GM12878 (cell line): ENCODE measurements around the gene PACS2. TPM values are rescaled to one million over a fixed set of nuclear protein-coding genes. Genes with fewer than 3 reads are reported as not detected.
A peak's percentile ranks its signal among the peaks of the same experiment; 100 is the strongest.

Source experiments
- ATAC-seq: fragments of 200-7000 bp; cut with Tn5 transposase; 3 replicates; pipeline ENCODE4 v1.9.1; 2020; ENCODE audit warnings: mild to moderate bottlenecking, moderate library complexity
- BruUV-seq: library from RNA; stranded (reverse); fragments of 400-500 nt; replicated peaks from 2 replicates; lab custom pipeline; 2021; lab: Mats Ljungman, UMichigan
- CTCF ChIA-PET: fragments of 300-600 bp; sonication (Branson Sonifier 250); formaldehyde crosslinking; extraction: SDS; loops from one replicate; lab custom pipeline; 2021; ENCODE audit warnings: inconsistent platforms; lab: Yijun Ruan, JAX
- POLR2A ChIA-PET: fragments of 350-600 bp; formaldehyde crosslinking; extraction: SDS; loops from one replicate; lab custom pipeline; 2021; ENCODE audit warnings: inconsistent platforms; lab: Charles Lee
- RAD21 ChIA-PET: fragments of 300-600 bp; sonication (Branson Sonifier 250); formaldehyde crosslinking; loops from one replicate; lab custom pipeline; 2023; ENCODE audit warnings: antibody characterized with exemption; ENCODE audit not compliant: unreplicated experiment; lab: Charles Lee
- SMC1A ChIA-PET: fragments of 300-600 bp; sonication (Branson Sonifier 250); formaldehyde crosslinking; loops from one replicate; lab custom pipeline; 2023; ENCODE audit not compliant: unreplicated experiment, uncharacterized antibody; lab: Charles Lee
- DNase-seq: peaks from one replicate; pipeline ENCODE4 v3.0.0-alpha.2; 2011; ENCODE audit warnings: low read depth, low spot score
- FAIRE-seq: peaks from 3 replicates; lab custom pipeline; 2011; peaks lifted over from hg19 to GRCh38; lab: Jason Lieb, UNC
- H2AFZ ChIP-seq: 2 replicates; pipeline ENCODE4 v1.6.0; 2011; ENCODE audit warnings: low read depth, low read length, control low read depth; ENCODE audit not compliant: control insufficient read depth
- H3K27ac ChIP-seq: 2 replicates; pipeline ENCODE4 v1.5.1; 2011; ENCODE audit warnings: control low read depth; ENCODE audit not compliant: control insufficient read depth, insufficient read depth
- H3K27me3 ChIP-seq, 2 experiments: replicated peaks in 1 of 2; 2 replicates each; pipeline versions ENCODE4 v1.6.0 to v1.6.1; 2011; ENCODE audit warnings: low read length in 1 of 2; ENCODE audit not compliant: control insufficient read depth in 2 of 2, insufficient read depth in 2 of 2
- H3K36me3 ChIP-seq, 2 experiments: 2 replicates each; pipeline ENCODE4 v1.5.1; 2011; ENCODE audit warnings: low read length in 1 of 2; ENCODE audit not compliant: control insufficient read depth in 2 of 2, insufficient read depth in 2 of 2
- H3K4me1 ChIP-seq: 2 replicates; pipeline ENCODE4 v1.6.1; 2011; ENCODE audit warnings: mild to moderate bottlenecking, low read length, moderate library complexity, mixed read lengths; ENCODE audit not compliant: control insufficient read depth, insufficient read depth
- H3K4me2 ChIP-seq: 2 replicates; pipeline ENCODE4 v1.6.0; 2011; ENCODE audit warnings: control low read depth; ENCODE audit not compliant: control insufficient read depth, insufficient read depth
- H3K4me3 ChIP-seq: fragments of 200-600 bp; sonication (generic); 2 replicates; pipeline ENCODE4 v1.5.1; 2016
- H3K79me2 ChIP-seq: 2 replicates; pipeline ENCODE4 v1.6.0; 2011; ENCODE audit warnings: low read length; ENCODE audit not compliant: control insufficient read depth, insufficient read depth
- H3K9ac ChIP-seq: 2 replicates; pipeline ENCODE4 v1.8.0; 2011; ENCODE audit warnings: low read length, control low read depth, mixed read lengths; ENCODE audit not compliant: control insufficient read depth, insufficient read depth
- H3K9me3 ChIP-seq: replicated peaks from 3 replicates; pipeline ENCODE4 v1.5.1; 2011; ENCODE audit warnings: mild to moderate bottlenecking, low read length; ENCODE audit not compliant: control insufficient read depth, insufficient read depth
- H4K20me1 ChIP-seq: 2 replicates; pipeline ENCODE4 v1.6.0; 2011; ENCODE audit not compliant: control insufficient read depth, insufficient read depth
- BMI1 ChIP-seq: fragments of 450-650 bp; IDR thresholded peaks from 2 replicates; pipeline ENCODE4 v1.6.1; 2016; ENCODE audit warnings: mild to moderate bottlenecking, moderate library complexity, borderline replicate concordance
- CREM ChIP-seq: IDR thresholded peaks from 2 replicates; pipeline ENCODE4 v1.6.1; 2014; ENCODE audit warnings: antibody characterized with exemption, low read depth
- ESRRA ChIP-seq: IDR thresholded peaks from 2 replicates; pipeline ENCODE4 v1.6.1; 2012; ENCODE audit warnings: mild to moderate bottlenecking, low read length, improper control_type of control experiment
- ETV6 ChIP-seq, 2 experiments: fragments of 450-650 bp in 1 of 2; IDR thresholded peaks in 1 of 2; conservative IDR thresholded peaks in 1 of 2; 2 replicates each; pipeline ENCODE4 v1.6.1; 2014; ENCODE audit warnings: antibody characterized with exemption in 1 of 2, borderline replicate concordance in 1 of 2, low read depth in 1 of 2, mild to moderate bottlenecking in 1 of 2, moderate library complexity in 1 of 2
- HDGF ChIP-seq: fragments of 450-650 bp; IDR thresholded peaks from 2 replicates; pipeline ENCODE4 v1.6.1; 2016; ENCODE audit warnings: antibody characterized with exemption
- MXI1 ChIP-seq: fragments of 150-350 bp; IDR thresholded peaks from 2 replicates; pipeline ENCODE4 v1.6.1; 2011; ENCODE audit warnings: low read depth, mild to moderate bottlenecking, inconsistent platforms, low read length, improper control_type of control experiment
- POLR2A ChIP-seq: IDR thresholded peaks from 2 replicates; pipeline ENCODE4 v1.6.1; 2011; ENCODE audit warnings: low read depth, mild to moderate bottlenecking, low read length
- RUNX3 ChIP-seq: IDR thresholded peaks from 2 replicates; pipeline ENCODE4 v1.6.1; 2012; ENCODE audit warnings: low read length, inconsistent platforms
- SMARCA5 ChIP-seq: fragments of 450-650 bp; IDR thresholded peaks from 2 replicates; pipeline ENCODE4 v1.6.1; 2017; ENCODE audit warnings: mild to moderate bottlenecking
- TCF3 ChIP-seq: IDR thresholded peaks from 2 replicates; pipeline ENCODE4 v1.6.1; 2012; ENCODE audit warnings: low read depth, mild to moderate bottlenecking, low read length, borderline replicate concordance; ENCODE audit not compliant: insufficient read depth
- TCF7 ChIP-seq: IDR thresholded peaks from 2 replicates; pipeline ENCODE4 v1.6.1; 2014; ENCODE audit warnings: antibody characterized with exemption, borderline replicate concordance
- WGBS: methylation state at CpG from one replicate; pipeline ENCODE4 v1.1.6; 2016; ENCODE audit warnings: low lambda C conversion rate; ENCODE audit not compliant: insufficient replicate concordance, insufficient coverage; ENCODE audit errors: missing lambda C conversion rate; 5-methylcytosine and 5-hydroxymethylcytosine counted together
- in situ Hi-C: fragments of 300-500 bp; cut with MboI; formaldehyde crosslinking; loops from 9 replicates; pipeline ENCODE4 v1.14.3; 2018; ENCODE audit warnings: mixed read lengths
- intact Hi-C: fragments of 100-400 bp; cut with micrococcal nuclease; formaldehyde crosslinking; loops from one replicate; pipeline ENCODE4 v1.14.2; 2022; ENCODE audit not compliant: unreplicated experiment
- polyA plus RNA-seq, 11 experiments: library from polyadenylated mRNA; depleted of rRNA in 4 of 11; unstranded in 6 of 11; stranded (reverse) in 5 of 11; fragments of >200 nt; fragmentation: Nextera tagmentation in 4 of 11; fragmentation: Illumina TruSeq in 1 of 11; extraction: Ambion mirVana in 4 of 11; extraction: Trizol in 1 of 11; gene quantifications; 1 replicate in 1 of 11; 2 replicates in 10 of 11; pipeline versions ENCODE4 v1.2.1 to v1.2.3, GENCODE V29; 2011 to 2016; ENCODE audit warnings: inconsistent platforms in 2 of 11, missing spikeins in 2 of 11, low read depth in 1 of 11
- total RNA-seq, 4 experiments: library from RNA; depleted of rRNA in 3 of 4; stranded (reverse); fragments of >200 nt in 3 of 4; fragmentation: Illumina TruSeq in 1 of 4; extraction: Trizol in 1 of 4; gene quantifications; 2 replicates each; pipeline versions ENCODE4 v1.2.1 to v1.2.3, GENCODE V29; 2013 to 2021
- TF ChIP-seq, protein P1 (sequence below): fragments of 450-650 bp; IDR thresholded peaks from 2 replicates; pipeline ENCODE4 v1.6.1; 2017; ENCODE audit warnings: mild to moderate bottlenecking, moderate library complexity
- TF ChIP-seq, protein P2 (sequence below): fragments of 150-350 bp; IDR thresholded peaks from 2 replicates; pipeline ENCODE4 v1.6.1; 2014; ENCODE audit warnings: mild to moderate bottlenecking, low read depth, low read length

PACS2 gene
- total and polyA plus RNA-seq, 10 of the 15 experiments (the other 5 are each of a cell fraction or from before 2014, with no cell fraction given), result 0.21 to 37.3 (median 9.4) TPM

DNA sequence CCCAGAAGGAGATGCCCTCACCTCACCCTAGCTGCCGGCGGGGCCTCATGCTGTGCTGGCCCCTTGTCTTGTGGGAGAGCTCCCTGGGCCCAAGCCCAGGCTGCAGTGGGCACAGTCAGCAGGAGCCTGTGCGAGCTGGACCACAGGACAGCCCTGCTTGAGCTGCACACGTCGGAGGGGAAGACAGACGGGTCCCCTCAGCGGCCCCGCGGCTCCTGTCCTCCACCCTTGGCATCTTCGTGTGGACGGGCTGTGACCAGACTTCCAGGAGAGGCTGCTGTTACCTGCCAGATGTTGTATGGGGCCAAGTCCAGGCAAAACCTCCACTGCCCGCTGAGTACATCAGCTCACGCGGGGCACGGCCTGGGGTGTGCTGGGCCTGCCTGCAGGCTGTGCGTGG, 74.4 kb downstream of the PACS2 start:
- no TSS peak for BruUV-seq
- no peak for FAIRE-seq
- Histone ChIP-seq H3K9ac (no peak overlapping the region), H3K4me1 (no peaks in the 10 kb centered on the region), H2AFZ (no peak overlapping the region), H3K4me2 (no peak overlapping the region), H3K4me3 (no peak overlapping the region), H3K36me3 (no peaks in the 10 kb centered on the region; a peak in 1 of 4 replicates), H3K9me3 (no peaks in the 10 kb centered on the region), H3K27ac (no peak overlapping the region), H3K79me2 (no peaks in the 10 kb centered on the region), H4K20me1 (no peaks in the 10 kb centered on the region), H3K27me3 (no peaks in the 10 kb centered on the region)
- ChIA-PET RAD21 (interaction anchor here (1.6 kb wide), 1 partner anchor 92 kb away, joined by 3 read pairs; no protein-coding TSS in a partner anchor), SMC1A (no interaction called here), CTCF (interaction anchor here (1.1 to 1.3 kb wide), 2 partner anchors 18 to 101 kb away, joined by 4 read pairs; no protein-coding TSS in a partner anchor), POLR2A (no interaction called here)
- intact Hi-C loops, result no loop called here
- DNase-seq, result no peak
- WGBS, result 68% methylated on average over 16 of the region's 16 CpGs
- in situ Hi-C loops, result no loop called here
- no peak for TF ChIP-seq BMI1
- 0 out of 2 replicates have a peak, but pooled peaks have one; percentile 28 for TF ChIP-seq POLR2A
- no peak for ATAC-seq

DNA sequence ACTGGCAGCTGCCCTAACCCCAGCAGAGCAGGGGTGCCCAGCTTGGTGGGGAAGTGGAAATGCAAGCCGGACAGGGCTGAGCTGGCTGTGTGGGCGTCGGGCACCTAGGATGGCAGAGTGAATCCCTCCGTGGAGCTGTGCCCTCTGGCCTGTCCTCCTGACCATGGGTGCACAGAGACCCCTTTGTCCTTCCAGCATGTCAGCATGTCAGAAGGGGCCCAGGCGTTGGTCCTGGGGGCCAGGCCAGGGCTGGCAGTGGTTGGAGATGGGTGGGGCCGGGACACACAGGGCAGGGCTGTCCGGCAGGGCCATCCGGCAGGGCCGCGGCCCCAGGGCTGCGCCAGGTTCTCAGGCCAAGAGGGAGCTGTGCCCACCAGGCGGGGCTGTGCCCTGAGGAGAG, 75.0 kb downstream of the PACS2 start:
- H3K36me3 ChIP-seq, result no peaks in the 10 kb centered on the region; a peak in 1 of 4 replicates
- in situ Hi-C loops (no loop called here), intact Hi-C loops (no loop called here)
- no peak overlapping the region for H3K27ac ChIP-seq
- BruUV-seq, result no TSS peak
- RAD21 ChIA-PET, result interaction anchor here (1.6 kb wide), 1 partner anchor 91 kb away, joined by 3 read pairs; no protein-coding TSS in a partner anchor
- no peak overlapping the region for H2AFZ ChIP-seq
- H3K4me2 ChIP-seq, result no peak overlapping the region
- H3K4me3 ChIP-seq, result no peak overlapping the region
- no peaks in the 10 kb centered on the region for H3K4me1 ChIP-seq
- no peak overlapping the region for H3K9ac ChIP-seq
- H4K20me1 ChIP-seq, result no peaks in the 10 kb centered on the region
- no peaks in the 10 kb centered on the region for H3K27me3 ChIP-seq
- H3K9me3 ChIP-seq, result no peaks in the 10 kb centered on the region
- no peak for DNase-seq
- SMC1A ChIA-PET, result interaction anchor here (0.7 kb wide), 1 partner anchor 1182 kb away, joined by 3 read pairs; no protein-coding TSS in a partner anchor
- ATAC-seq, result no peak; the same call in 2 of the 3 replicates
- no peak for FAIRE-seq
- no peaks in the 10 kb centered on the region for H3K79me2 ChIP-seq
- WGBS, result 75% methylated on average over 10 of the region's 12 CpGs
- POLR2A ChIA-PET, result no interaction called here
- CTCF ChIA-PET, result interaction anchor here (1.1 to 1.3 kb wide), 3 partner anchors 14 to 100 kb away, joined by 3 to 4 read pairs (median 4); no protein-coding TSS in a partner anchor
- no peak for TF ChIP-seq SMARCA5
- no peak for TF ChIP-seq TCF7
- no peak for TF ChIP-seq MXI1
- TF ChIP-seq, protein P1, sequence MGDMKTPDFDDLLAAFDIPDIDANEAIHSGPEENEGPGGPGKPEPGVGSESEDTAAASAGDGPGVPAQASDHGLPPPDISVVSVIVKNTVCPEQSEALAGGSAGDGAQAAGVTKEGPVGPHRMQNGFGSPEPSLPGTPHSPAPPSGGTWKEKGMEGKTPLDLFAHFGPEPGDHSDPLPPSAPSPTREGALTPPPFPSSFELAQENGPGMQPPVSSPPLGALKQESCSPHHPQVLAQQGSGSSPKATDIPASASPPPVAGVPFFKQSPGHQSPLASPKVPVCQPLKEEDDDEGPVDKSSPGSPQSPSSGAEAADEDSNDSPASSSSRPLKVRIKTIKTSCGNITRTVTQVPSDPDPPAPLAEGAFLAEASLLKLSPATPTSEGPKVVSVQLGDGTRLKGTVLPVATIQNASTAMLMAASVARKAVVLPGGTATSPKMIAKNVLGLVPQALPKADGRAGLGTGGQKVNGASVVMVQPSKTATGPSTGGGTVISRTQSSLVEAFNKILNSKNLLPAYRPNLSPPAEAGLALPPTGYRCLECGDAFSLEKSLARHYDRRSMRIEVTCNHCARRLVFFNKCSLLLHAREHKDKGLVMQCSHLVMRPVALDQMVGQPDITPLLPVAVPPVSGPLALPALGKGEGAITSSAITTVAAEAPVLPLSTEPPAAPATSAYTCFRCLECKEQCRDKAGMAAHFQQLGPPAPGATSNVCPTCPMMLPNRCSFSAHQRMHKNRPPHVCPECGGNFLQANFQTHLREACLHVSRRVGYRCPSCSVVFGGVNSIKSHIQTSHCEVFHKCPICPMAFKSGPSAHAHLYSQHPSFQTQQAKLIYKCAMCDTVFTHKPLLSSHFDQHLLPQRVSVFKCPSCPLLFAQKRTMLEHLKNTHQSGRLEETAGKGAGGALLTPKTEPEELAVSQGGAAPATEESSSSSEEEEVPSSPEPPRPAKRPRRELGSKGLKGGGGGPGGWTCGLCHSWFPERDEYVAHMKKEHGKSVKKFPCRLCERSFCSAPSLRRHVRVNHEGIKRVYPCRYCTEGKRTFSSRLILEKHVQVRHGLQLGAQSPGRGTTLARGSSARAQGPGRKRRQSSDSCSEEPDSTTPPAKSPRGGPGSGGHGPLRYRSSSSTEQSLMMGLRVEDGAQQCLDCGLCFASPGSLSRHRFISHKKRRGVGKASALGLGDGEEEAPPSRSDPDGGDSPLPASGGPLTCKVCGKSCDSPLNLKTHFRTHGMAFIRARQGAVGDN, result no peak
- no peak for TF ChIP-seq TCF3
- no peak for TF ChIP-seq RUNX3
- TF ChIP-seq CREM, result no peak
- no peak for TF ChIP-seq ESRRA
- TF ChIP-seq, protein P2, sequence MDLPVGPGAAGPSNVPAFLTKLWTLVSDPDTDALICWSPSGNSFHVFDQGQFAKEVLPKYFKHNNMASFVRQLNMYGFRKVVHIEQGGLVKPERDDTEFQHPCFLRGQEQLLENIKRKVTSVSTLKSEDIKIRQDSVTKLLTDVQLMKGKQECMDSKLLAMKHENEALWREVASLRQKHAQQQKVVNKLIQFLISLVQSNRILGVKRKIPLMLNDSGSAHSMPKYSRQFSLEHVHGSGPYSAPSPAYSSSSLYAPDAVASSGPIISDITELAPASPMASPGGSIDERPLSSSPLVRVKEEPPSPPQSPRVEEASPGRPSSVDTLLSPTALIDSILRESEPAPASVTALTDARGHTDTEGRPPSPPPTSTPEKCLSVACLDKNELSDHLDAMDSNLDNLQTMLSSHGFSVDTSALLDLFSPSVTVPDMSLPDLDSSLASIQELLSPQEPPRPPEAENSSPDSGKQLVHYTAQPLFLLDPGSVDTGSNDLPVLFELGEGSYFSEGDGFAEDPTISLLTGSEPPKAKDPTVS, result no peak
- no peak for TF ChIP-seq ETV6 (conservative IDR thresholded peaks at IDR 0.05 in 1 of 2, IDR thresholded peaks at IDR 0.05 in 1 of 2; ENCODE audit: borderline replicate concordance in 1 of 2, low read depth in 1 of 2)
- no peak for TF ChIP-seq HDGF
